ENCODE data around the gene LRRC55. TPM values are rescaled to one million over a fixed set of nuclear protein-coding genes. Genes with fewer than 3 reads are reported as not detected.

The LRRC55 gene
- total and polyA plus RNA-seq, 2 donors (not counting 3 experiments of a cell fraction or from before 2014, with no cell fraction given) = not detected

- CTCF ChIA-PET = interaction anchor here (1.5 kb wide), 1 partner anchor 74 kb away, joined by 6 read pairs; no protein-coding TSS in a partner anchor
- H3K9ac ChIP-seq (replicated peaks; ENCODE audit: extremely low read depth, insufficient read depth, low read length) = no peak overlapping the region
- no peak for FAIRE-seq
- DNase-seq (ENCODE audit: low read depth, low spot score) = no peak
- H3K9me3 ChIP-seq (replicated peaks; ENCODE audit: control insufficient read depth, insufficient read depth, low read length) = no peaks in the 10 kb centered on the region
- no peaks in the 10 kb centered on the region for H3K27me3 ChIP-seq (ENCODE audit: control insufficient read depth in 2 of 2, insufficient read depth in 2 of 2, low read length in 2 of 2)
- dilution Hi-C loops (cut with MboI; ENCODE audit: extremely low pct_ligation_motif_present, low sequenced_read_pairs) (no loop called here), intact Hi-C loops (cut with micrococcal nuclease) (no loop called here)
- no peaks in the 10 kb centered on the region for H3K36me3 ChIP-seq (ENCODE audit: control insufficient read depth in 2 of 2, extremely low read depth in 1 of 2, insufficient read depth in 2 of 2, low read length in 2 of 2)
- H3K27ac ChIP-seq (ENCODE audit: insufficient read depth, low read depth, low read length) = no peak overlapping the region
- H2AFZ ChIP-seq (ENCODE audit: low read depth, low read length) = no peak overlapping the region
- no peaks in the 10 kb centered on the region for H3K79me2 ChIP-seq (ENCODE audit: control insufficient read depth, insufficient read depth, low read length)
- no peaks in the 10 kb centered on the region for H3K4me1 ChIP-seq (ENCODE audit: control insufficient read depth, extremely low read depth, insufficient read depth, low read length)
- H4K20me1 ChIP-seq (replicated peaks; ENCODE audit: control insufficient read depth, extremely low read depth, insufficient read depth, low read length) = no peaks in the 10 kb centered on the region
- TF ChIP-seq EZH2 (IDR thresholded peaks at IDR 0.05; ENCODE audit: borderline replicate concordance, low read depth, low read length, severe bottlenecking) (no peak), CTCF (IDR thresholded peaks at IDR 0.05; ENCODE audit: extremely low read depth in 1 of 2, insufficient read depth in 1 of 2, low read depth in 1 of 2, low read length in 2 of 2) (no peak), POLR2AphosphoS5 (IDR thresholded peaks at IDR 0.05; ENCODE audit: insufficient read depth, low read depth, low read length) (no peak), FOS (IDR thresholded peaks at IDR 0.05; ENCODE audit: borderline replicate concordance, insufficient read depth, low read length) (no peak), MAX (IDR thresholded peaks at IDR 0.05; ENCODE audit: insufficient read depth, insufficient read length) (no peak), MYC (IDR thresholded peaks at IDR 0.05; ENCODE audit: low read depth, low read length) (no peak), POLR2A (IDR thresholded peaks at IDR 0.05; ENCODE audit: low read depth, low read length) (no peak), GATA2 (IDR thresholded peaks at IDR 0.05; ENCODE audit: insufficient read depth, insufficient read length, low read depth, low read length) (no peak), JUN (IDR thresholded peaks at IDR 0.05; ENCODE audit: borderline replicate concordance, insufficient read depth, insufficient read length, low read depth) (no peak)
- H3K9me1 ChIP-seq (replicated peaks; ENCODE audit: control insufficient read depth, extremely low read depth, insufficient read depth, low read length) = no peaks in the 10 kb centered on the region
- POLR2A ChIA-PET = no interaction called here
- H3K4me3 ChIP-seq (replicated peaks in 1 of 3; ENCODE audit: insufficient read depth in 1 of 3, low read depth in 1 of 3, low read length in 3 of 3) = no peak overlapping the region
- H3K4me2 ChIP-seq (ENCODE audit: insufficient read depth, low read length) = no peak overlapping the region
- no TSS peak for BruUV-seq (replicated peaks)
These were observed 7.1 kb upstream of the LRRC55 start for GRCh38 chr11:57174656-57175055.

Measured in endothelial cell of umbilical vein (primary cell).